ENCODE data around the gene HNRNPLL. TPM values are rescaled to one million over a fixed set of nuclear protein-coding genes. Genes with fewer than 3 reads are reported as not detected.

The HNRNPLL gene
- total RNA-seq, 4 donors from 2014 or later = 45.2 to 59.7 (median 54.4) TPM

DNA sequence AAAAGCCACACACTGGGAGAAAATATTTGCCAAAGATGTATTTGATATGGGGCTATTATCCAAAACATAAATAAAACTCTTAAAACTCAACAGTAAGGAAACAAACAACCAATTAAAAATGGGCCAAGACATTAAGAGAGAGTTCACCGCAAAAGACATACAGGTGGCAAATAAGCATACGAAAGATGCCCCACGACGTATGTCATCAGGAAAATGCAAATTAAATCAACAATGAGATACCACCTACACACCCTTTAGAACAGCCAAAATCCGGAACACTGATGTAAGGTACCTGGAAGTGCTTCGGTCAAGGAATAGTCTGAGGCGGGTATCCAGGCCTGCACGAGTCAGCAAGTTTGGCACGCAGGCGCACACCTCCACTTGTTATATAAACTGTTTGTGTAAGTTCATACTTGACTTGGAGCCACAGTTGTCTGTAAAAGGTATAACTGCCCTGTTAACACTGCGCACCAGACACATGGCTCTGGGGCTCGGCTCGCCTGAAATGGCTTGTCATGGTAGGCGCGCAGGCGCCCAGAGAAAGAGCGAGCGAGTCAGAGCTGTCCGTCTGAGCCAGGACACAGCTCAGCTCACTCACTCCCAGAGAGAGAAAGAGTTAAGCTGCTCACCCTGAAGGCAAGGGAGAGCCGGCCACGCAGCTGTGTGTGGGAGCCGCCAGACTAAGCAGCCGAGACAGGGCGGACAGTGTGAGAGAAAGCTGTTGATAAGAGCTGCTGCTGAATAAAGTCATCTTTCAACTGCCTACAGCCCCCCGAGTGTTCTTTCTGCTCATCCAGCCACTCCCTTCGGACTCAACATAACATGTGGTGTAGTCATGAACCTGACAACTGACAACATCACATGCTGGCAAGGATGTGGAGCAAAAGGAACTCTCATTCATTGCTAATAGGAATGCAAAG lies 87.3 kb downstream of the HNRNPLL start:
- peak overlapping the region in 2 of 4 donors; percentile 0 to 13 for H3K4me3 ChIP-seq
- 76 to 96% methylated on average over 4 to 26 of the region's 26 CpGs for WGBS, 2 donors (ENCODE audit: low coverage in 1 of 2)
- TF ChIP-seq POLR2A (IDR thresholded peaks at IDR 0.05) (no peak), POLR2AphosphoS5 (IDR thresholded peaks at IDR 0.05) (no peak), EP300 (IDR thresholded peaks at IDR 0.05; ENCODE audit: low read depth) (no peak)
- TF ChIP-seq, protein P1, sequence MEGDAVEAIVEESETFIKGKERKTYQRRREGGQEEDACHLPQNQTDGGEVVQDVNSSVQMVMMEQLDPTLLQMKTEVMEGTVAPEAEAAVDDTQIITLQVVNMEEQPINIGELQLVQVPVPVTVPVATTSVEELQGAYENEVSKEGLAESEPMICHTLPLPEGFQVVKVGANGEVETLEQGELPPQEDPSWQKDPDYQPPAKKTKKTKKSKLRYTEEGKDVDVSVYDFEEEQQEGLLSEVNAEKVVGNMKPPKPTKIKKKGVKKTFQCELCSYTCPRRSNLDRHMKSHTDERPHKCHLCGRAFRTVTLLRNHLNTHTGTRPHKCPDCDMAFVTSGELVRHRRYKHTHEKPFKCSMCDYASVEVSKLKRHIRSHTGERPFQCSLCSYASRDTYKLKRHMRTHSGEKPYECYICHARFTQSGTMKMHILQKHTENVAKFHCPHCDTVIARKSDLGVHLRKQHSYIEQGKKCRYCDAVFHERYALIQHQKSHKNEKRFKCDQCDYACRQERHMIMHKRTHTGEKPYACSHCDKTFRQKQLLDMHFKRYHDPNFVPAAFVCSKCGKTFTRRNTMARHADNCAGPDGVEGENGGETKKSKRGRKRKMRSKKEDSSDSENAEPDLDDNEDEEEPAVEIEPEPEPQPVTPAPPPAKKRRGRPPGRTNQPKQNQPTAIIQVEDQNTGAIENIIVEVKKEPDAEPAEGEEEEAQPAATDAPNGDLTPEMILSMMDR (IDR thresholded peaks at IDR 0.05) = no peak
- H3K36me3 ChIP-seq = no peaks in the 10 kb centered on the region
- no peaks in the 10 kb centered on the region for H3K9me3 ChIP-seq
- DNase-seq = peak; percentile 31
- peak overlapping the region; percentile 58 to 85 (median 76) for H3K27ac ChIP-seq
- in situ Hi-C loops (cut with MboI; ENCODE audit: low pct_ligation_motif_present in 1 of 4, low pct_unique_long_range_greater_than_20kb in 1 of 4, low sequenced_read_pairs in 3 of 4) (loop anchor here in 2 of 4 donors (25.0 kb wide), 2 partner anchors 203 to 528 kb away; no protein-coding TSS in a partner anchor), intact Hi-C loops (cut with DNase I; ENCODE audit: low total_unique reads) (loop anchor here (10.0 kb wide), 1 partner anchor 141 kb away; the partner anchor contains the start of gene ATL2)
- H3K27me3 ChIP-seq = no peaks in the 10 kb centered on the region
- peaks cover 0 to 6% (median 0%) of the 10 kb centered on the region in 4 donors for H3K4me1 ChIP-seq

DNA sequence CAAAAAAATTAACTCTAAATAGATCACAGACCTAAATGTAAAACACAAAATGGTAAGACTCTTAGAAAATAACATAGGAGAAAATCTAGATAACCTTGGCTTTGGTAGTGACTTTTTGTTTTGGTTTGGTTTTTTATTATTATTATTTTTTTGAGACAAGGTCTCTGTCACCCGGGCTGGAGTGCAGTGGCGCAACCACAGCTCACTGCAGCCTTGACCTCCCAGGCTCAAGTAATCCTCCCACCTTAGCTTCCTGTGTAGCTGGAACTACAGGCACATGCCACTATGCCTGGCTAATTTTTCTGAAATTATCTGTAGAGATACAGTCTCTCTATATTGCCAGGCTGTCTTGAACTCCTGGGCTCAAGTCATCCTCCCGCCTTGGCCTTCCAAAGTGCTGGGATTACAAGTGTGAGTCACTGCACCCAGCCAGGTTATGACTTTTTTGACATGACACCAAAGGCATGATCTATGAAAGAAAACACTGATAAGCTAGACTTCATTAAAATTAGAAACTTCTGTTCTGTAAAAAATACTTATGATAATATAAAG lies 88.0 kb downstream of the HNRNPLL start:
- Histone ChIP-seq H3K4me1 (peaks cover 0 to 6% (median under 1%) of the 10 kb centered on the region in 4 donors), H3K27ac (peak overlapping the region; percentile 58 to 85 (median 76)), H3K36me3 (no peaks in the 10 kb centered on the region), H3K9me3 (no peaks in the 10 kb centered on the region), H3K4me3 (no peak overlapping the region), H3K27me3 (no peaks in the 10 kb centered on the region)
- TF ChIP-seq POLR2AphosphoS5 (IDR thresholded peaks at IDR 0.05) (no peak), POLR2A (IDR thresholded peaks at IDR 0.05) (no peak), EP300 (IDR thresholded peaks at IDR 0.05; ENCODE audit: low read depth) (no peak)
- TF ChIP-seq, protein P1 (IDR thresholded peaks at IDR 0.05) = no peak
- 77 to 100% methylated on average over 1 to 3 of the region's 3 CpGs for WGBS, 2 donors (ENCODE audit: low coverage in 1 of 2)
- in situ Hi-C loops (cut with MboI; ENCODE audit: low pct_ligation_motif_present in 1 of 4, low pct_unique_long_range_greater_than_20kb in 1 of 4, low sequenced_read_pairs in 3 of 4) (loop anchor here in 3 of 4 donors (5.0 to 25.0 kb wide), 3 partner anchors 197 to 527 kb away; no protein-coding TSS in a partner anchor), intact Hi-C loops (cut with DNase I; ENCODE audit: low total_unique reads) (loop anchor here (10.0 kb wide), 1 partner anchor 140 kb away; the partner anchor contains the start of gene ATL2)
- no peak for DNase-seq

GRCh38 chr2:38512211-38512610 lies 90.5 kb downstream of the HNRNPLL start:
- Histone ChIP-seq H3K4me1 (peaks cover 0 to 15% (median 7%) of the 10 kb centered on the region in 4 donors), H3K27me3 (no peaks in the 10 kb centered on the region), H3K36me3 (no peaks in the 10 kb centered on the region), H3K4me3 (no peak overlapping the region), H3K27ac (peak overlapping the region in 2 of 4 donors; percentile 4 to 85), H3K9me3 (no peaks in the 10 kb centered on the region)
- DNase-seq = no peak
- WGBS, 2 donors (ENCODE audit: low coverage in 1 of 2) = 94 to 100% methylated on average over 1 to 3 of the region's 3 CpGs
- intact Hi-C loops (cut with DNase I; ENCODE audit: low total_unique reads) (loop anchor here (10.0 kb wide), 1 partner anchor 137 kb away; the partner anchor contains the start of gene ATL2), in situ Hi-C loops (cut with MboI; ENCODE audit: low pct_ligation_motif_present in 1 of 4, low pct_unique_long_range_greater_than_20kb in 1 of 4, low sequenced_read_pairs in 3 of 4) (loop anchor here in 3 of 4 donors (5.0 to 25.0 kb wide), 3 partner anchors 195 to 525 kb away; no protein-coding TSS in a partner anchor)
- TF ChIP-seq EP300 (IDR thresholded peaks at IDR 0.05; ENCODE audit: low read depth) (no peak), POLR2AphosphoS5 (IDR thresholded peaks at IDR 0.05) (no peak), POLR2A (IDR thresholded peaks at IDR 0.05) (no peak)
- TF ChIP-seq, protein P1 (IDR thresholded peaks at IDR 0.05) = no peak

Other genes with a start within 250 kb of the HNRNPLL start
- gene ATL2, start 225.7 kb downstream of the HNRNPLL start, total RNA-seq = 100 to 1,000 TPM in 1 of 4 donors, 10 to 100 TPM in 3; 17.6 to 150 (median 69.1) TPM
- 10 to 100 TPM; 35.5 to 80.6 (median 70.9) TPM for gene GALM, start 63.2 kb upstream of the HNRNPLL start, total RNA-seq
- gene SRSF7, start 148.4 kb upstream of the HNRNPLL start, total RNA-seq = 100 to 1,000 TPM in 2 of 4 donors, 10 to 100 TPM in 2; 75.6 to 153 (median 95.0) TPM
- 1 to 10 TPM in 3 of 4 donors, not detected in 1; 1.8 to 5.9 (median 3.8) TPM for gene GEMIN6, start 175.3 kb upstream of the HNRNPLL start, total RNA-seq

Measured in transverse colon (tissue), 4 donors.